ENCODE measurements around the gene STK17A. TPM values are rescaled to one million over a fixed set of nuclear protein-coding genes. Genes with fewer than 3 reads are reported as not detected.

Gene STK17A
- polyA plus RNA-seq, 2 donors, result 7.4 to 9.8 TPM

- Histone ChIP-seq H3K9me3 (ENCODE audit: control insufficient read depth in 2 of 2, insufficient read depth in 1 of 2, low read depth in 1 of 2, low read length in 1 of 2) (no peaks in the 10 kb centered on the region), H3K27me3 (ENCODE audit: control insufficient read depth in 1 of 2, insufficient read depth in 2 of 2, low read length in 2 of 2) (no peaks in the 10 kb centered on the region), H3K36me3 (ENCODE audit: control insufficient read depth in 2 of 2, insufficient read depth in 2 of 2, low read length in 1 of 2) (no peaks in the 10 kb centered on the region), H3K4me3 (ENCODE audit: low read depth in 1 of 2, low read length in 2 of 2) (no peak overlapping the region), H3K27ac (ENCODE audit: low read depth in 2 of 2, low read length in 1 of 2) (no peak overlapping the region), H3K4me1 (ENCODE audit: control insufficient read depth in 2 of 2, insufficient read depth in 2 of 2, low read length in 1 of 2) (no peaks in the 10 kb centered on the region)
These were observed 36.7 kb upstream of the STK17A start for GRCh38 chr7:43546231-43546630.

GRCh38 chr7:43550427-43550826, 32.5 kb upstream of the STK17A start:
- Histone ChIP-seq H3K27ac (ENCODE audit: low read depth in 2 of 2, low read length in 1 of 2) (no peak overlapping the region), H3K4me1 (ENCODE audit: control insufficient read depth in 2 of 2, insufficient read depth in 2 of 2, low read length in 1 of 2) (no peaks in the 10 kb centered on the region), H3K4me3 (ENCODE audit: low read depth in 1 of 2, low read length in 2 of 2) (no peak overlapping the region), H3K36me3 (ENCODE audit: control insufficient read depth in 2 of 2, insufficient read depth in 2 of 2, low read length in 1 of 2) (no peaks in the 10 kb centered on the region), H3K27me3 (ENCODE audit: control insufficient read depth in 1 of 2, insufficient read depth in 2 of 2, low read length in 2 of 2) (no peaks in the 10 kb centered on the region), H3K9me3 (ENCODE audit: control insufficient read depth in 2 of 2, insufficient read depth in 1 of 2, low read depth in 1 of 2, low read length in 1 of 2) (no peaks in the 10 kb centered on the region)
- 95 to 98% methylated on average over 16 of the region's 16 CpGs for WGBS, 2 donors

- Histone ChIP-seq H3K9me3 (ENCODE audit: control insufficient read depth in 2 of 2, insufficient read depth in 1 of 2, low read depth in 1 of 2, low read length in 1 of 2) (no peaks in the 10 kb centered on the region), H3K4me3 (ENCODE audit: low read depth in 1 of 2, low read length in 2 of 2) (no peak overlapping the region), H3K36me3 (ENCODE audit: control insufficient read depth in 2 of 2, insufficient read depth in 2 of 2, low read length in 1 of 2) (no peaks in the 10 kb centered on the region), H3K27ac (ENCODE audit: low read depth in 2 of 2, low read length in 1 of 2) (no peak overlapping the region), H3K27me3 (ENCODE audit: control insufficient read depth in 1 of 2, insufficient read depth in 2 of 2, low read length in 2 of 2) (no peaks in the 10 kb centered on the region), H3K4me1 (ENCODE audit: control insufficient read depth in 2 of 2, insufficient read depth in 2 of 2, low read length in 1 of 2) (no peaks in the 10 kb centered on the region)
- WGBS, 2 donors, result 85 to 91% methylated on average over 8 of the region's 8 CpGs
These were observed 30.8 kb upstream of the STK17A start for GRCh38 chr7:43552122-43552521.

GRCh38 chr7:43553999-43554398, 28.9 kb upstream of the STK17A start:
- 31 to 39% methylated on average over 3 of the region's 3 CpGs for WGBS, 2 donors
- Histone ChIP-seq H3K36me3 (ENCODE audit: control insufficient read depth in 2 of 2, insufficient read depth in 2 of 2, low read length in 1 of 2) (no peaks in the 10 kb centered on the region), H3K27ac (ENCODE audit: low read depth in 2 of 2, low read length in 1 of 2) (no peak overlapping the region)

GRCh38 chr7:43554423-43554822, 28.5 kb upstream of the STK17A start:
- H3K4me1 ChIP-seq (ENCODE audit: control insufficient read depth in 2 of 2, insufficient read depth in 2 of 2, low read length in 1 of 2), result no peaks in the 10 kb centered on the region
- no peaks in the 10 kb centered on the region for H3K27me3 ChIP-seq (ENCODE audit: control insufficient read depth in 1 of 2, insufficient read depth in 2 of 2, low read length in 2 of 2)
- H3K36me3 ChIP-seq (ENCODE audit: control insufficient read depth in 2 of 2, insufficient read depth in 2 of 2, low read length in 1 of 2), result no peaks in the 10 kb centered on the region
- H3K9me3 ChIP-seq (ENCODE audit: control insufficient read depth in 2 of 2, insufficient read depth in 1 of 2, low read depth in 1 of 2, low read length in 1 of 2), result no peaks in the 10 kb centered on the region
- H3K4me3 ChIP-seq (ENCODE audit: low read depth in 1 of 2, low read length in 2 of 2), result no peak overlapping the region
- WGBS, 2 donors, result 84 to 89% methylated on average over 15 of the region's 15 CpGs
- H3K27ac ChIP-seq (ENCODE audit: low read depth in 2 of 2, low read length in 1 of 2), result no peak overlapping the region

More at GRCh38 chr7:43553999-43554398, 28.9 kb upstream of the STK17A start:
- H3K9me3 ChIP-seq (ENCODE audit: control insufficient read depth in 2 of 2, insufficient read depth in 1 of 2, low read depth in 1 of 2, low read length in 1 of 2), result no peaks in the 10 kb centered on the region
- no peaks in the 10 kb centered on the region for H3K27me3 ChIP-seq (ENCODE audit: control insufficient read depth in 1 of 2, insufficient read depth in 2 of 2, low read length in 2 of 2)
- H3K4me3 ChIP-seq (ENCODE audit: low read depth in 1 of 2, low read length in 2 of 2), result no peak overlapping the region
- no peaks in the 10 kb centered on the region for H3K4me1 ChIP-seq (ENCODE audit: control insufficient read depth in 2 of 2, insufficient read depth in 2 of 2, low read length in 1 of 2)

GRCh38 chr7:43557831-43558495, 24.9 kb upstream of the STK17A start:
- Histone ChIP-seq H3K36me3 (ENCODE audit: control insufficient read depth in 2 of 2, insufficient read depth in 2 of 2, low read length in 1 of 2) (no peaks in the 10 kb centered on the region), H3K27ac (ENCODE audit: low read depth in 2 of 2, low read length in 1 of 2) (no peak overlapping the region), H3K27me3 (ENCODE audit: control insufficient read depth in 1 of 2, insufficient read depth in 2 of 2, low read length in 2 of 2) (no peaks in the 10 kb centered on the region), H3K4me3 (ENCODE audit: low read depth in 1 of 2, low read length in 2 of 2) (no peak overlapping the region), H3K4me1 (ENCODE audit: control insufficient read depth in 2 of 2, insufficient read depth in 2 of 2, low read length in 1 of 2) (no peaks in the 10 kb centered on the region), H3K9me3 (ENCODE audit: control insufficient read depth in 2 of 2, insufficient read depth in 1 of 2, low read depth in 1 of 2, low read length in 1 of 2) (no peaks in the 10 kb centered on the region)
- WGBS, 2 donors, result 76 to 84% methylated on average over 7 of the region's 7 CpGs

GRCh38 chr7:43559171-43559945, 23.6 kb upstream of the STK17A start:
- Histone ChIP-seq H3K4me1 (ENCODE audit: control insufficient read depth in 2 of 2, insufficient read depth in 2 of 2, low read length in 1 of 2) (no peaks in the 10 kb centered on the region), H3K9me3 (ENCODE audit: control insufficient read depth in 2 of 2, insufficient read depth in 1 of 2, low read depth in 1 of 2, low read length in 1 of 2) (no peaks in the 10 kb centered on the region), H3K27me3 (ENCODE audit: control insufficient read depth in 1 of 2, insufficient read depth in 2 of 2, low read length in 2 of 2) (no peaks in the 10 kb centered on the region), H3K36me3 (ENCODE audit: control insufficient read depth in 2 of 2, insufficient read depth in 2 of 2, low read length in 1 of 2) (no peaks in the 10 kb centered on the region), H3K4me3 (ENCODE audit: low read depth in 1 of 2, low read length in 2 of 2) (no peak overlapping the region), H3K27ac (ENCODE audit: low read depth in 2 of 2, low read length in 1 of 2) (peak overlapping the region in 1 of 2 donors; percentile 36)
- 87 to 90% methylated on average over 14 of the region's 14 CpGs for WGBS, 2 donors

GRCh38 chr7:43559946-43560335, 23.0 kb upstream of the STK17A start:
- no peaks in the 10 kb centered on the region for H3K4me1 ChIP-seq (ENCODE audit: control insufficient read depth in 2 of 2, insufficient read depth in 2 of 2, low read length in 1 of 2)
- H3K4me3 ChIP-seq (ENCODE audit: low read depth in 1 of 2, low read length in 2 of 2), result no peak overlapping the region
- H3K36me3 ChIP-seq (ENCODE audit: control insufficient read depth in 2 of 2, insufficient read depth in 2 of 2, low read length in 1 of 2), result no peaks in the 10 kb centered on the region
- no peaks in the 10 kb centered on the region for H3K27me3 ChIP-seq (ENCODE audit: control insufficient read depth in 1 of 2, insufficient read depth in 2 of 2, low read length in 2 of 2)
- 92 to 93% methylated on average over 2 of the region's 2 CpGs for WGBS, 2 donors
- no peak overlapping the region for H3K27ac ChIP-seq (ENCODE audit: low read depth in 2 of 2, low read length in 1 of 2)
- H3K9me3 ChIP-seq (ENCODE audit: control insufficient read depth in 2 of 2, insufficient read depth in 1 of 2, low read depth in 1 of 2, low read length in 1 of 2), result no peaks in the 10 kb centered on the region

GRCh38 chr7:43560742-43561330, 22.1 kb upstream of the STK17A start:
- Histone ChIP-seq H3K9me3 (ENCODE audit: control insufficient read depth in 2 of 2, insufficient read depth in 1 of 2, low read depth in 1 of 2, low read length in 1 of 2) (no peaks in the 10 kb centered on the region), H3K27me3 (ENCODE audit: control insufficient read depth in 1 of 2, insufficient read depth in 2 of 2, low read length in 2 of 2) (no peaks in the 10 kb centered on the region), H3K4me3 (ENCODE audit: low read depth in 1 of 2, low read length in 2 of 2) (no peak overlapping the region), H3K4me1 (ENCODE audit: control insufficient read depth in 2 of 2, insufficient read depth in 2 of 2, low read length in 1 of 2) (no peaks in the 10 kb centered on the region), H3K36me3 (ENCODE audit: control insufficient read depth in 2 of 2, insufficient read depth in 2 of 2, low read length in 1 of 2) (no peaks in the 10 kb centered on the region), H3K27ac (ENCODE audit: low read depth in 2 of 2, low read length in 1 of 2) (no peak overlapping the region)
- WGBS, 2 donors, result 79 to 86% methylated on average over 7 of the region's 7 CpGs

All from esophagus (tissue), 2 donors.